ENCODE results near the gene OR51B5.
"Not testable (repeated sequence)": the region's sequence is repeated elsewhere in the genome, so short reads cannot be mapped to it uniquely, and the experiment has no call there.

Gene OR51B5, protein sequence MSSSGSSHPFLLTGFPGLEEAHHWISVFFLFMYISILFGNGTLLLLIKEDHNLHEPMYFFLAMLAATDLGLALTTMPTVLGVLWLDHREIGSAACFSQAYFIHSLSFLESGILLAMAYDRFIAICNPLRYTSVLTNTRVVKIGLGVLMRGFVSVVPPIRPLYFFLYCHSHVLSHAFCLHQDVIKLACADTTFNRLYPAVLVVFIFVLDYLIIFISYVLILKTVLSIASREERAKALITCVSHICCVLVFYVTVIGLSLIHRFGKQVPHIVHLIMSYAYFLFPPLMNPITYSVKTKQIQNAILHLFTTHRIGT

DNA sequence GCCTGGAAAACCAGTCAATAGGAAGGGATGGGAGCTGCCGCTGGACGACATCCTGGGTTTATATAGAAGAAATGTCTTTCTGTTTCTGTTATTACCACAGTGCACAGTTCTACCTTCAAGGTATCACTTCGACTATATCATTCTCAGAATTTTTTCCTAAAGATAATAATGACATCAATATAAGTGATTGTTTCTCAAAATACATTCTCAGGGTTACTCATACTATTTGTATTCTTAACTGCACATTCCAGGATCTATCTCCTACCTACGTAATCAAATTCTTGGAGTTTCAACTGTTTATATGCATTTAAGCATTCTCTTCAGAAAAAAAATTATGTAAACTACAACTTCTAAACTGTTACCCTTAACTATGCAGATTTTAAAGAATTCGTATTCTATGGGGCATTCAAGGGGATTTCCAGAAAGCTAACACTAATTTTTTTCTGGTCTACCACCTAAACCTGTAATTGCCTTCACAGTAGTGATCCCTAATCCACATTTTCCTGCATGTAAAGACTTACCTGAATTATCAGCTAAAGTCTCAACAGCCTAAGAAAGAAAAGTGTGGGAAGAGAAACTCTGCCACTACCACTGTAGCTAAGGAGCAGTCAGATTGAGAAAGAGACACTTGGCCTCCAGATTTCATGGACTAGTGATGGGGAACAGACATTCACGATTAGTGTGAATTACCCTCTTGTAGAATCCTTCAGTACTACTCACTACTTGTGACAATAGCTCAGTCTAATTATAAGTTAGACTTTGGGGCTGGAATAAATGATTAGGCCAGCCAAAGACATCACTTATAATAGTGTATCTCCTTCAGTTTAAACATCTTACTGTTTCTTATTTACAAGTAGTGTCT lies at the start of gene OR51B5:
TSS of gene OR51B5 (minus strand) at position 51 of the 862 bp plus-strand sequence. CDS start at position 51, 0 bp downstream.
- DNase-seq: no peak

DNA sequence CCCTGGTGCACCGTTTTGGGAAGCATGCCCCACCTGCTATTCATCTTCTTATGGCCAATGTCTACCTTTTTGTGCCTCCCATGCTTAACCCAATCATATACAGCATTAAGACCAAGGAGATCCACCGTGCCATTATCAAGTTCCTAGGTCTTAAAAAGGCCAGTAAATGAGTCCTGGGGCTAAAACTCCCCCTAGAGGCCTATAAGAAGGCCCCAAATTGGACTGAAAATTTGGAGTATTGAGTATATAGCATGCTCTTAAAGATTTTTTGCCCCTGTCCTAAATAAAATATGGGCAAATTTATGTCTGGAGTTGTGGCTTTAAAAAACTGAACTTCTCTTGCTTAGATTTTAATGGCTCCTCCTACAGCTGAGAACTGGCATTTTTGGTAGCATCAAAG lies 46.9 kb upstream of the OR51B5 start:
- DNase-seq: no peak

DNA sequence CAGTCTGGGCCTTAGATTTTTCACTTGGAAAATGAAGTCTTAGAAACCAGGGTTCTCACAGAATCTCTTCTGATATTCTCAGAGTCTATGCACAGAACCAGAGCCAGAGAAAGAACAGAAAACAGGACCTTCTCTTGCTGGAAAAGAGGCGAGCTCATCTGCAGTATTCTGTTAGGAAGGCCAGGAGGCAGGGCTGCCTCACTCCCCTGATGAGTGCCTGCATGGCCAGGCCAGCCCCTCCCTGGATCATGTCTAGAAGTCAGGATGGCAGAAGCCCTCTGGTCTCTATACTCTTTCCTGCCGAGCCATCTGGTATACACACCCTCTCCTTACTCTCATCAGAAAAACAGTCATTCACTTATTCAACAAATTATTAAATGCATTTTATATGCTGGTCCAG lies 41.0 kb upstream of the OR51B5 start:
- no peak for DNase-seq

DNA sequence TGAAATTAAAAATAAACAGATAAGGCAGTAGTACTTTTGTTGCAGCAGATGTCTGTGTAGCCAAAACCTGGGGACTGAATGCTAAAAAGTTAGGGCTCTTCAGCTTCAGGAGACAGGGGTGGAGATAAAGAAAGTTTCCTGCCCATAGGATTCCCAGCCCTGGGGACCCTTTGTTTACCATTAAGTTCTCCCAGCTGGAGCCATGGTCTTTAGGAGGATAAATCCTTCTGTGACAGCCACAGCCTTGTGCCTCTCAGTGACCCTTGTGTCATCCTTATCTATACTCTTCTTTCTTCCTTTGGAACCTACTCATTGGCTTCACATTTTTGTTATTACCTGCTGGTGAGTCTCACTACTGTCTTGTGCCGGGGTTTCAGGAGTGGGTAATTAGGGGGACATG lies 40.3 kb upstream of the OR51B5 start, which contains the start of gene OR51M1:
TSS of gene OR51M1 (plus strand) at position 237 of the 400 bp plus-strand sequence. CDS start 5,587 bp downstream, outside the sequence.
- DNase-seq: no peak

DNA sequence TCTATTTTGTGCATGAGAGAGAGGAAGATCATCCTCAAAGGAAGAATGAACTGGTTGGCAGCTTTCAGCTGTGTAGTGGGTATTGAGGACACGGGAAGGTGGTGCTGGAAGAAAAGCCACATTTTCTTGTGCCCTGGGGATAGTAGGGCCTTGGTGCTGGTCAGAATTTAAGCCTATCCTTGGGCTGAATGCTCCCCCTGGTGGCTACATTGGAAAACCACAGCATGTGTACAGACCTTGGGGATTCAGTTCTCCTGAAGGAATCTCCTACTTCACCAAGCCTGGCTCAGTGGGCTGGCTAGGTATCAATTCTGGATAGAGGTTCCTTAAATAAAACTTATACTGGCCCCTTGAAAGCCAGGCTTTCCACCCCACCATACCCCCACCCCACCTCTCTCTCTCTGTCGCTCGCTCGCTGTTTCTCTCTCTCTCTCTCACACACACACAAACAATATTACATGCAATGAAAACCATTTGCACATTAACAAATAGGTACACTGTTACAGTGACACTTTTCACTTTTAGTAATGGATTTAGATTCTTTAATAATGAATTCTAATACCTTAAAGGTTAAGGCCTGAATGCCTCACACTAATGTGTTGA lies 37.5 kb upstream of the OR51B5 start:
- peak in 1 of 2 donors; percentile 4 for DNase-seq

DNA sequence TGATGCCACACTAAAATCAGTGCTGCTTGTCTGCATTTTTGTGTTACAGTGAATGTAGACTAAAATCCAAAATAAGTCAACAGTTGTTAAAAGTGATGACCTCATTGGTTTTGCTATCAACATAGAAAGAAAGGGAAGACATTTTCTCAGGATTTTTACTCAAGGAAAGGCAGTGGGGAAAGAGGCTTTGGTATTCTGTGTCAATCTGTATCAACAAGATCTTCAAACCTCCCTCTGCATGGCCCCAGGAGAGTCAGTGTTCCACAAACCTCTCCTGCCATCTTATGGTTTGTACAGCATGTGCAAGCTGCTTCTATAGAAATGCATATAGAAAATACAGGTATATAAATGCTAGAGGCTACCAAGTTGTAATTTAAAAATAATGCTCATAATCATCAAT lies 26.5 kb upstream of the OR51B5 start:
- no peak for DNase-seq

DNA sequence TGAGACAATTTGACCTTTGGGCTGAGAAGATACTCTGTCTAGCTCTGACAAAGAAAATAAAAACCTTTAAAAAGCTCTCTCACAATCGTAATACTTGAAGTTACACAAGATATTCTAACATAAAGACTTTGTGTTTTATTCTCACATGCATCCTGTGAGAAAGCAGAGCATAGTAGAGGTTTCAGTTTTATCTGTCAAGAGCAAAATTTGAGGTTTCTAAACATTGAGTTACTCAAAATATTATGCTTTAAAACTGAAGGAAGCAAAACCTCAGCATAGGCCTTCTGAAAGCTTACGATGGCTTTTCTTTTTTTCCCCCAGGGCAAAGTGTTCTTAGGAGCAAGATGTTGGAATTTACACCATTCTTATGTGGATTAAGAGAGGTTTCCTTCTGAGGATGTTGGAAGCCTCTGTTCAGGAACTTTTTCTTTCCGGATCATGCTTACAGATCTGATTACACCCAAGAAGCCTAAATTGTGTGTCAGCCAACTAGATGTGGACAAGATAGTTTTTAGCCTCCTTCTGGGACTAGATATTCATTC lies 25.2 kb upstream of the OR51B5 start:
- DNase-seq: no peak

DNA sequence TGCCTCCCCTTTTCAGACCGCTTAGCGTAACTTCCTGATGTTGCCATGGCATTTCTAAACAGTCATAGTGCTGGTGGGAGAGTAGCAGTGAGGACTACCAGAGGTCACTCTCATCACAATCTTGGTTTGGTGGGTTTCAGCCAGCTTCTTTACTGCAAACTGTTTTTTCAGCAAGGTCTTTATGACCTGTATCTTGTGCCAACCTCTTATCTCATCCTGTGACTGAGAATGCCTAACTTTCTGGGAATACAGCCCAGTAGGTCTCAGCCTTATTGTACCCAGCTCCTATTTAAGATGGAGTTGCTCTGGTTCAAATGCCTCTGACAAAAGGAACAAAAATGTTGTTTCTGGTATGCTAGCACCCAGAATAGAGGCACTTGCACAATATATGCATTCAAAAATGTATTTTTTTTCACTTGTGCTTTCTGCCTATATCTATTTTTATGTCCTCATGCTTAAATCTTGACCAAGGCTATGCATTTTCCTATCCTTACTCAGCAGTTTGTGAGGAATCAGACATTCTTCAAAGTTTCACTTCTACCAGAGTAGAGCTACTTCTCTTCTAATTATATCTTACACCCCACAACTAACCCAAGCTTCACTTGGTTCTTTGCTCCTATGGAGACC lies 24.2 kb upstream of the OR51B5 start:
- no peak for DNase-seq

DNA sequence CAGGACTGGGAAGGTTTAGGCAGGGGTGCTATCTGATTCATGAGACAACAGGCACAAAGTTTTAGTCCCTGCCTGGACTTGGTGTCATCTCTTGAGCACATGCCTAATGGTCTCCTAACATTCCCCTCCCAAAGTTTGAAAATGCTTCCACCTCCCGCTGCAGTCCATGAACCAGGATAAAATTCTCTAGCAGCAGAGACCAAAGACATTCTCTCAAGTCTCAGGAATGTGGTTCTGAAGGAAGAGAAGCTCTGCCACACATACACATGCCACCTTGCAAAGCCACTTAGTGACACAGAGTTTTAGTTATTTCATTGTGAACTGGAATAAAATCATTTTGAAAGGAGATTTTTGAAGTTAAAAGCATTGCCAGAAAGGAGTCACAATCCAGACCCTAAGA lies 23.5 kb upstream of the OR51B5 start:
- no peak for DNase-seq

DNA sequence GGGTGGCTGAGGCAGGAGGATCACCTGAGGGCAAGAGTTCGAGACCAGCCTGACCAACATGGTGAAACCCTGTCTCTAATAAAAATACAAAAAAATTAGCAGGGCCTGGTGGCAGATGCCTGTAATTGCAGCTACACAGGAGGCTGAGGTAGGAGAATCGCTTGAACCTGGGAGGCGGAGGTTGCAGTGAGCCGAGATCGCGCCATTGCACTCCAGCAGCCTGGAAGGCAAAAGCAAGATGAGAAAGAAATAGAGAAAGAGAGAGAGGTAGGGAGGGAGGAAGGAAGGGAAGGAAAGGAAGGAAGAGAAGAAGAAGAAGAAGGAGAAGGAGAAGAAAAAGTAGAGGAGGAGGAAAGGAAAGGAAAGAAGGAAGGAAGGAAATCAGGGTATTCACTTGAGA lies 23.0 kb upstream of the OR51B5 start:
- not testable (repeated sequence) for DNase-seq

DNA sequence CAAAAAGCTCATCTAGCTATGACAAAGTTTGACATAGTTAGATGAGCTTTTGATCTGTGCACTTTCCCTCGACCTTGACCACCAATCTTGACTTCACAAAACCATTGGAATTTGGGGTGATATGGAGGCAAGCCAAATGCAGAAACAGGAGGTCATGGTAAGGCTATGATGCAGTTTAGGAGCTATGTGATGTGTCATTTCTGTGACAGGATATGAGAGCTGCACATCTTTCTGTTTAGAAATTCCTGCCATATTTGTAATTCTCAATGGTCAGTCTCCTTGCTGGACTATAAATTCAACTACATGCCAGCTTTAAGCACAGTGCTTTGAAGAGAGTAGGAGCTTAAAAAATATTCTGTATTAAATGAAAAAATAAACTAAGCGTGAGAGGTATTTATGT lies 20.9 kb upstream of the OR51B5 start:
- no peak for DNase-seq

DNA sequence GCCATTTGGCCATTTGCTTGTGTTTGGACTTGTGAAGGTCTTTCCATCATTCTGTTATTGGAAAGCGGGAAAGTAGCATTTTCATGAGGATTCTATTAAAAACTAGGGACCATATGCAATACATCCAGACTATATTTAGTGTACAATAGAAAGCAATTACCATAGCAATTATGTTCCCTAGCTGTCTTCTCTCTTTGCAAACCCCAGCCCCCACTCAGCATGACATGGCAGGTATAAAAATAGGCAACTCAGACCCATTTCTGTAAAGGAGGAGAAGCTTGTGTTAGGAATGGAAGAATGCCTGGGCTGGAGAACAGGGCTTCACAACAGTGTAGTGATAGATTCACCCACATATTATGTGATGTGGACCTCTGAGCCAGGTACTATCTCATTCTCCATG lies 20.4 kb upstream of the OR51B5 start:
- DNase-seq: no peak

DNA sequence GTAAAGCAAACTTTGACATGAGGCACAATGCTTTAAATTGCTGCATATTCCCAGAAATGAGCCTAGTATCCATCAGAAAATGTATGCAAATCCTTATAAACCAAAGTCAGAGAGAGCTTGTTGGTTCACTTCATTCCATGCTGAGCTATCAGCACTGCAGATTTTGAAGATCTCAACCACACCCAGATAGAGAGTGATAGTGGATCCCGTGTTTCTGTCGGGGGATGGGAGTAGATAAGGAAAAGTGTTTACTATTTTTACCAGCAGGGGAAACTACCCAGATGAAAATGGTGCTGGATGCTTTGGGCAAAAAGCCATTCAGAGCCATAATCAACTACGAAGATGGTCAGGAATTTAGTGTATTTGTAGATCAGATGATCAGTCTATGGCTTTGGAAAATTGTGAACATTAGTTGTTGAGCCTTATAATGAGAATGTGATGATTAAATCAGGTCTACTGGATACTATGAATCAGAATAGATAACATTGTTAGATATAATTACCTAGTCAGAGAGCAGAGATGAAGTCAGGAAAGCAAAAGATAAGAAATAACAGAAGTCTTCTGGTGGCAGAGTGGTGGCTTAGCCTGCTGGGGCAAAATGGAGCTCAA lies 18.8 kb upstream of the OR51B5 start:
- no peak for DNase-seq

DNA sequence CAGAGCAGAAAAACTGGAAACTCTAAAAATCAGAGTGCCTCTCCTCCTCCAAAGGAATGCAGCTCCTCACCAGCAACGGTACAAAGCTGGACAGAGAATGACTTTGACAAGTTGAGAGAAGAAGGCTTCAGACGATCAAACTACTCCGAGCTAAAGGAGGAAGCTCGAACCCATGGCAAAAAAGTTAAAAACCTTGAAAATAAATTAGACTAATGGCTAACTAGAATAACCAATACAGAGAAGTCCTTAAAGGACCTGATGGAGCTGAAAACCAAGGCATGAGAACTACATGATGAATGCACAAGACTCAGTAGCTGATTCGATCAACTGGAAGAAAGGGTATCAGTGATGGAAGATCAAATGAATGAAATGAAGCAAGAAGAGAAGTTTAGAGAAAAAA lies 12.7 kb upstream of the OR51B5 start:
- DNase-seq: not testable (repeated sequence)

DNA sequence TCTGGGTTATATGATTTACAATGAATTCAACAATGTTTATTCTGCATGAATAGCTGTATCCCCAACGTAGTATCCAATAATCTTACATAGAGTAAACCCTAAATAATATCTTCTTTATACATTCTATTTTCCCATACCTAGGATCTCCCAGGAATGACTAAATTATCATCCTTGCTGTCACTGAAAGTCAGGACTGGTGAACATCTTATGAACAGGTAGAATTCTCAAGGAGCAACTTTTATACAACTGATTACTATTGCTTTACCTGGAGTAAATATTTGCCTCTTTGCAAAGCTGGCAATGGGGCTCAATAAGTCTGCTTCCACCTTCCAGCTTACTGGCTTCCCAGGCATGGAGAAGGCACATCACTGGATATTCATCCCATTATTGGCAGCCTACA lies 7.9 kb upstream of the OR51B5 start, which contains the start of gene OR51B6:
TSS of gene OR51B6 (plus strand) at position 301 of the 400 bp plus-strand sequence. CDS start at position 301, 0 bp downstream.
- DNase-seq: no peak

DNA sequence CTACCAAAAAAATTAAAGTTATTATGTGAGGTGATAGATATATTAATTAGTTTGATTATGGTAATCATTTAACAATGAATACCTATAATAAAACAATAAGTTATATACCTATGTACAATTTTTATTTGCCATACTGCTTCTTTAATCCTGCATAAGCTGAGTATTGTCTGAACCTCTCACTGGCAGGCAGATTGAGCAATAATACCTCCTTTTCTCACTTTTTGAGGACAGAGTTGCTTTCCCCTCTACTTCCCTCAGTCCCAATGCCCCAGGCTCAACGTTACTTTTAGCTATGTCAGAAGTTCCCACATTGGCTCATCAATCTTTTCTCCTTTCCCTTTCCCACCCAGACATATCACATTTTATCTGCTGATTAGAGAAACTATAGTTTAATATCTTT lies 6.2 kb upstream of the OR51B5 start:
- DNase-seq: no peak

DNA sequence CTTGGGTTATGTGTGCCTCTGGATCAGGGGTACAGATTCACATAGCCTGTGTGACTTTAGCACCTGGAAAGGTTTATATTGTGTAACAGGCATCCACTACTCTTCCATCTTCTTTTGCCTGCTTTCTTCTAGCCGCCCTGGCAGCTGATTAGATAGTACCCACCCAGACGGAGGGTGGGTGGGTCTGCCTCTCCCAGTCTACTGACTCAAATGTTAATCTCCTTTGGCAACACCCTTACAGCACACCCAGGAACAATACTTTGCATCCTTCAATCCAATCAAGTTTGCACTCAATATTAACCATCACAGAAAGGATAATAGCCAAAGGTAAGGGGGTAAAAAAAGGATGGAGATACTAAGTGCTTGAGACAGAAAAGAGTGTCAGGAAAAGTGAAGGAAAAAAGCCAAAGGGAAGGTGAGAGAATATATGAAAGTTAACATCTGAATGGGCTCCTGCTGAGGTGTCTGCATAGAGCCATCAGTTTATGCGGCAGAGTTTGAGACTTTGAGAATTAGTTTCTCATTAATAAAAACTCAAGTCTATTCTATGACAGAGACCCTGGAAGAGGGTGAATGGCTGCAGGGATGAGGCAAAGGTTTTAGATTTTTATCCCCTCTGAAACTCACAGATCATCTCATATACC lies 5.3 kb upstream of the OR51B5 start:
- DNase-seq: no peak

DNA sequence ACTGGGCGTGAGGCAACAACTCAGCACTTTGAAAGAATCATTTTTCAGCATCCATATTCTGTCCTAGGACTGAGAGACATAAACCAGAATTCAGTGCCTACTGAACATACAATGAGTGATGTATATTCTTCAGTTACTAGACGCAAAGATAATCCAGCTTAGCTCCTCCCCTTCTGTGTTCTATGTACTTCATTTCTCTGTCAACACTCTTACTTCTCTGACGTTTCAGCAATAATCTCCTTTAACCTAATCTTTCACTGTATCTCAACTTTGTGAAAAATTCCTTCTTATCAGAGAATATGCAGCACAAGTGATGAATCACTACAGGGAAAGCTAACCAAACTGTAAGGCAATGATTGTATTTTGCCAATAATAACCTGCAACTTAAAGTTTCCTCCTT lies 2.5 kb upstream of the OR51B5 start:
- DNase-seq: no peak

DNA sequence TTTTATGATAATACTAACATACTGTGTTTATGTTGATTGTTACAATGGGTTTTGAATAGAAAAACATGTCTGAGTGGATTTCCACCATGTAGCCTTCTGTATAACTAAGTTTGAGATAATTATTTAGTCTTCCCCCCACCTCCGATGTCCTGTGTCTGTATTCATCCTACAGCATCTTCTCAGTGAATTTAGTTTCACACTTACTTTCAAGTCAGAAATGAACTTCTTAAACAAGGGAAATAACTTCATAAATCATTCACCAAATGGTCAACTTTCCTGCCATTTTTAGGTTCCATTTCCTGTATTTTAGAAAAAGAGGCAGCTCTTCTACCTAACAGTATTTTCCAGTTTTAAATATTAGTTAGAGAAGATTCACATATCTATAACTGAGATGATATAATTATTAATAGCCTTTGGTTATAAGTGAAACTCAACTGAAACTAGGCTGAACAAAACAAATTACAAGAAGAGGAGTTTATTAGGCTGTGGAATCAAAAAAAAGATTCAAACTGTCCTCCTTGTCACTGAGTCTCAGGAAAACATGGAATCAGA lies 3.5 kb downstream of the OR51B5 start:
- DNase-seq: no peak

DNA sequence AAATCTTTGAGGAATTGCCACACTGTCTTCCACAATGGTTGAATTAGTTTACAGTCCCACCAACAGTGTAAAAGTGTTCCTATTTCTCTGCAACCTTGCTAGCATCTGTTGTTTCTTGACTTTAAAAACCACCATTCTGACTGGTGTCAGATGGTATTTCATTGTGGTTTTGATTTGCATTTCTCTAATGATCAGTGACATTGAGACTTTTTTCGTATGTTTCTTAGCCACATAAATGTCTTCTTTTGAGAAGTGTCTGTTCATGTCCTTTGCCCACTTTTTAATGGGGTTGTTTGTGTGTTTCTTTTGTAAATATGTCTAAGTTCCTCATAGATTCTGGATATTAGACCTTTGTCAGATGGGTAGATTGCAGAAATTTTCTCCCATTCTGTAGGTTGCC lies 6.1 kb downstream of the OR51B5 start:
- not testable (repeated sequence) for DNase-seq

DNA sequence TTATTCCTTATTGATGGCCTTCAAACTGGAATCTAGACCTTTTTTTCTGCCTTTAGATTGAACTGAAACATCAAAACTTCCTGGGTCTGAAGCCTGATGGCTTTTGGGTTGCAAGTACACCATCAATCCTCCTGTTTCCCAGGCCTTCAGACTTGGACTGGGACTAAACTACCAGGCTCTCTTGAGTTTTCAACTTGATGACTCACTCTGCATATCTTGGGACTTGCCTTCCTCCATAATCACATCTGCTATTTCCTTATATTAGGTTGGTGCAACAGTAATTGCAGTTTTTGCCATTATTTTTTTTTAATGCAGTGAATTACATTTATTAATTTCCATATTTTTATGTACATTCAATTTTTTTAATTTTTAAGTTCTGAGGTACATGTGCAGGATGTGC lies 7.0 kb downstream of the OR51B5 start:
- no peak for DNase-seq
